Measurements from ENCODE around the gene MINPP1. TPM values are rescaled to one million over a fixed set of nuclear protein-coding genes. Genes with fewer than 3 reads are reported as not detected.

Gene MINPP1
- polyA plus RNA-seq, 1 of the 3 experiments (the other 2 are of a cell fraction), result 23.7 TPM

Other genes with a start within 250 kb of the MINPP1 start
- gene NUTM2D, start 147.1 kb upstream of the MINPP1 start, polyA plus RNA-seq (2012; rRNA removed), result 1.5 and 1.7 TPM in 2 replicates
- 50.0 and 55.0 TPM in 2 replicates for gene PAPSS2, start 155.0 kb downstream of the MINPP1 start, polyA plus RNA-seq (2012; rRNA removed)

Data from SK-N-SH (cell line).